Measurements from ENCODE around the gene GULP1. TPM values are rescaled to one million over a fixed set of nuclear protein-coding genes. Genes with fewer than 3 reads are reported as not detected.

The GULP1 gene
- total RNA-seq, 4 donors from 2014 or later, result 43.3 to 64.8 (median 50.3) TPM

DNA sequence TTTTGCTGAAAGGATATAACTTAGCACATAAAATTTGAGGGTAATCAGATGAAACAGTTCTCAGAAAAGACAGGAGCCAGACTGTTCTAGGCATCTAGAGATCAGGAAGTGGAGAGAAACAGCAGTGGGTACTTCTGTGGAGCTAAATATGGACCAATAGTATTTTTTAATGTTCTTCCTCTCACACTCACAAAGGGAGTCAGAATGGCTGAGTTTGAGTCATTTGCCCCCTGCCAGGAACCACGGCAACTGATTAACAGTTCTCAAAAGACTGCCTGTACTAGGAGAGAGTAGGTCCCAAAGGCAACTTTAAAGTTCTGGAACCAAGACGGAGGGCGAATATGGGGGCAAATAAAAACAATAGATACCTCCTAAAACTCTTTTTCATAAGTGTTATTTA lies 107.5 kb downstream of the GULP1 start:
- H3K27me3 ChIP-seq, result no peaks in the 10 kb centered on the region
- H3K4me1 ChIP-seq, result no peaks in the 10 kb centered on the region
- no peak for ATAC-seq
- no peaks in the 10 kb centered on the region for H3K9me3 ChIP-seq
- H3K27ac ChIP-seq, result no peak overlapping the region
- H3K36me3 ChIP-seq, result no peaks in the 10 kb centered on the region
- no peak overlapping the region for H3K4me3 ChIP-seq
- TF ChIP-seq, protein P1, sequence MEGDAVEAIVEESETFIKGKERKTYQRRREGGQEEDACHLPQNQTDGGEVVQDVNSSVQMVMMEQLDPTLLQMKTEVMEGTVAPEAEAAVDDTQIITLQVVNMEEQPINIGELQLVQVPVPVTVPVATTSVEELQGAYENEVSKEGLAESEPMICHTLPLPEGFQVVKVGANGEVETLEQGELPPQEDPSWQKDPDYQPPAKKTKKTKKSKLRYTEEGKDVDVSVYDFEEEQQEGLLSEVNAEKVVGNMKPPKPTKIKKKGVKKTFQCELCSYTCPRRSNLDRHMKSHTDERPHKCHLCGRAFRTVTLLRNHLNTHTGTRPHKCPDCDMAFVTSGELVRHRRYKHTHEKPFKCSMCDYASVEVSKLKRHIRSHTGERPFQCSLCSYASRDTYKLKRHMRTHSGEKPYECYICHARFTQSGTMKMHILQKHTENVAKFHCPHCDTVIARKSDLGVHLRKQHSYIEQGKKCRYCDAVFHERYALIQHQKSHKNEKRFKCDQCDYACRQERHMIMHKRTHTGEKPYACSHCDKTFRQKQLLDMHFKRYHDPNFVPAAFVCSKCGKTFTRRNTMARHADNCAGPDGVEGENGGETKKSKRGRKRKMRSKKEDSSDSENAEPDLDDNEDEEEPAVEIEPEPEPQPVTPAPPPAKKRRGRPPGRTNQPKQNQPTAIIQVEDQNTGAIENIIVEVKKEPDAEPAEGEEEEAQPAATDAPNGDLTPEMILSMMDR (IDR thresholded peaks at IDR 0.05), result no peak
- TF ChIP-seq POLR2AphosphoS5 (IDR thresholded peaks at IDR 0.05), result no peak
- TF ChIP-seq POLR2A (IDR thresholded peaks at IDR 0.05), result no peak
- no peak for TF ChIP-seq EP300 (IDR thresholded peaks at IDR 0.05)
- 66 to 87% methylated on average over 3 of the region's 3 CpGs for WGBS, 2 donors (ENCODE audit: low coverage in 1 of 2)

DNA sequence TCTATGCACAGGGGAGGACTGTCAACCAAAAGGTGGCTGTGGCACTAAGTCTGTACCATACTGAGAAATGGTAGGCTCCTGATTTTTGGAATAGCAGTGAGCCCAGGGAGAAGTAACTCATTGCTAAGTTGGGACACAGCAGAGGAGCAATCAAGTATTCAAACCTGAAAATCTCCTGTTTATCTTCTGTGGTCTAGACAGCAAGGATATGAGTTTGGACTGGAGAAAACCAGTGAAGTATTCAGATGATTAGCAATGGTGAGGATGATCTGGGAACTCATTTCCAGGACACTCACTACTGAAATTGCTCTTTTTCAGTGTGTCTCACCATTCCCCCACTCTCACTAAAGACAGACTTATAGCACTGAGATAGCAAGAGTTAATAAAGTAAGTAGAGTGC lies 112.0 kb downstream of the GULP1 start:
- Histone ChIP-seq H3K9me3 (peaks cover 0 to 20% (median 0%) of the 10 kb centered on the region in 3 donors), H3K36me3 (no peaks in the 10 kb centered on the region), H3K4me1 (no peaks in the 10 kb centered on the region), H3K27me3 (no peaks in the 10 kb centered on the region), H3K4me3 (no peak overlapping the region), H3K27ac (no peak overlapping the region)
- TF ChIP-seq EP300 (IDR thresholded peaks at IDR 0.05), result no peak
- no peak for TF ChIP-seq POLR2A (IDR thresholded peaks at IDR 0.05)
- TF ChIP-seq, protein P1 (IDR thresholded peaks at IDR 0.05), result no peak
- TF ChIP-seq POLR2AphosphoS5 (IDR thresholded peaks at IDR 0.05), result no peak
- ATAC-seq, result no peak

DNA sequence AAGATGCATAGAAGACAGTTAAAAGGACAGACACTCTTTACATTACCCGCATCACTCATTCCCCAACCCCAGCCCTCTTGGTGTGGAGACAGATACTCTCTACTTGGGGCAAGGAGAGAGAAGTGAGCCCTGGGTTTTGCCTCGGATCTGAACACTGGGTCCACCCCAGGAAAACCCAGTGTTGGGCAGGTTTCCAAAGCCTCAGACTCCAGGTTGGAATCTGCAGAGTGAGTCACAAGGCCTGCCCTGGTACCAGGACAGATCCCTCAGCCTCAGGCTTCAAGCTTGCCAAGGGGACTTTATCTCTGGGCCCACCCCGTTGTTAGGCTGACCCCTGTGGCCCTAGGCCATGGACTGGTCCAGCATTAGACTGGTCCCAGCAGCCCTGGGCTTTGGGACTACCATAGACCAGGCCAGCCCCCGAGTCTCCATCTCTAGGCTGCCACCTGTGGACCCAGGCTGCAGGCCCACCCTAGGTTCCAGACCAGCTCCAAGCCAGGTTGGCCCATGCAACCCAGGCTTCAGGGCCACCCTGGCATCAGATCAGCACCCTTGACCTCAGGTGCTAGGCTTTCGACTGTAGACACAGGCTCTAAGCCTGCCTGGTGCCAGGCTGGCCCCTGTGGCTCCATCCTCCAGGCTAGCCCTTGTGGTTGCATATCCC lies 112.8 kb downstream of the GULP1 start:
- Histone ChIP-seq H3K27me3 (no peaks in the 10 kb centered on the region), H3K27ac (no peak overlapping the region), H3K4me3 (no peak overlapping the region), H3K9me3 (peaks cover 0 to 20% (median 0%) of the 10 kb centered on the region in 3 donors), H3K36me3 (no peaks in the 10 kb centered on the region), H3K4me1 (no peaks in the 10 kb centered on the region)
- WGBS, 2 donors (ENCODE audit: low coverage in 1 of 2), result 80% methylated on average over 1 of the region's 5 CpGs; no CpG with 5 or more reads in 1 of the 2 donors
- TF ChIP-seq, protein P1 (IDR thresholded peaks at IDR 0.05), result no peak
- no peak for TF ChIP-seq POLR2AphosphoS5 (IDR thresholded peaks at IDR 0.05)
- no peak for TF ChIP-seq EP300 (IDR thresholded peaks at IDR 0.05)
- no peak for TF ChIP-seq POLR2A (IDR thresholded peaks at IDR 0.05)
- ATAC-seq, result peak; percentile 19

DNA sequence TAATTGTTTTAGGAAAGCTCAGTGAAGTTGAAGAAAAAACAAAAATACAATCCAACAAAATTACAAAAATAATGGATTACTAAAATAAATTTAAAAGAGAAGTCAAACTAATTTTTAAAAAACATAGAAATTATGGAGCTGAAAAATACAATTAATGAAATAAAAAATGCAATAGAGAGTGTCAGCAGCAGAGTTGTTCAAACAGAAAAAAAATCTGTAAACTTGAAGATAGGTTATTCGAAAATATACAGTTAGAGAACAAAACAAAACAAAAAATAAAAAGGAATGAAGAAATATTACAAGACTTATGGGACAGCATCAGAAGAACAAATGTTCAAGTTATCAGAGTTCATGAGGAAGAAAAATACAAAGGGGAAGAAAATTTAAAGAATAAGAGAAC lies 114.7 kb downstream of the GULP1 start:
- ATAC-seq, result no peak
- H3K36me3 ChIP-seq, result no peaks in the 10 kb centered on the region
- H3K4me1 ChIP-seq, result no peaks in the 10 kb centered on the region
- WGBS, 2 donors (ENCODE audit: low coverage in 1 of 2), result 100% methylated on average over 1 of the region's 1 CpG
- no peaks in the 10 kb centered on the region for H3K27me3 ChIP-seq
- peaks cover 0 to 24% (median 0%) of the 10 kb centered on the region in 3 donors for H3K9me3 ChIP-seq
- H3K27ac ChIP-seq, result no peak overlapping the region
- no peak overlapping the region for H3K4me3 ChIP-seq
- TF ChIP-seq, protein P1 (IDR thresholded peaks at IDR 0.05), result no peak
- no peak for TF ChIP-seq POLR2A (IDR thresholded peaks at IDR 0.05)
- TF ChIP-seq EP300 (IDR thresholded peaks at IDR 0.05), result no peak
- no peak for TF ChIP-seq POLR2AphosphoS5 (IDR thresholded peaks at IDR 0.05)

DNA sequence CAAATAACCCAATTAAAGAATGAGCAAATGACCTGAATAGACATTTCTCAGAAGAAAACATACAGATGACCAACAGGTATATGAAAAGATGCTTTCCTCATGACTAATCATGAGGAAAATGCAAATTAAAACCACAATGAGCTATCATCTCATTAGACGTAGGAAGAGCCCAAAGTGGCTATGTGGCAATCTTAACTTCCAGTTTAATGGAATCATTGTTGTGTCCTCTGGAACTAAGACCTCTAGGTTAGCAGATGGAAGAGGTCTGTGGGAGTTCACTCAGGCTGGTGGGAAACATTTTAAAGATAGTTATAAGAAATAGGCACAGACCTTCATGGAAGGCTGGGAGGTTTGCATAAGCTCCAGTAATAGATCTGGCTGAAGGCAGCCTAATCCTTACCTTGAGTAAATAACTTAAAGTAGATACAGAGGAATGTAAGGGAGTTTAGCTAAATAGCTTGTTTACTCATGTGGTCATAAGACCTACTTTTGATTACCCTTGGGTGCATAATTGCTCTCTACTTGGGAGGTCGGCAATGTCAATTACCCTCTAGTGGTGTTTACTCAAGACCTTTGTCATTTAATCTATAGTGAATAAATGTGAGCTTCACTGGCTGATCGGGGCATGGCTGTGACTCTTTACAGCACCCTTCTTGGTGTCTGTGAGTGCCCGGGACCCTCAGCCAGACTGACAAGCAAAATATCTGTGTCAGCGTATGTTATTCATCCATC lies 119.0 kb downstream of the GULP1 start:
- TF ChIP-seq POLR2AphosphoS5 (IDR thresholded peaks at IDR 0.05), result no peak
- no peak for TF ChIP-seq EP300 (IDR thresholded peaks at IDR 0.05)
- TF ChIP-seq POLR2A (IDR thresholded peaks at IDR 0.05), result no peak
- TF ChIP-seq, protein P1 (IDR thresholded peaks at IDR 0.05), result no peak
- Histone ChIP-seq H3K27ac (no peak overlapping the region), H3K36me3 (no peaks in the 10 kb centered on the region), H3K4me1 (peaks cover 0 to 7% (median 0%) of the 10 kb centered on the region in 3 donors), H3K27me3 (no peaks in the 10 kb centered on the region), H3K9me3 (peaks cover 0 to 19% (median 0%) of the 10 kb centered on the region in 3 donors), H3K4me3 (no peak overlapping the region)
- WGBS, 2 donors (ENCODE audit: low coverage in 1 of 2), result 93 to 95% methylated on average over 3 to 5 of the region's 5 CpGs
- no peak for ATAC-seq
